ENCODE results near the gene NOTCH2.
"Not testable (repeated sequence)": the region's sequence is repeated elsewhere in the genome, so short reads cannot be mapped to it uniquely, and the experiment has no call there.

The NOTCH2 gene

GRCh38 chr1:120069920-120070214, 405 bp upstream of the NOTCH2 start:
- DNase-seq (ENCODE audit: low read depth in 2 of 3, low spot score in 2 of 3), result not testable (repeated sequence)

- not testable (repeated sequence) for DNase-seq (ENCODE audit: low read depth in 2 of 3, low spot score in 2 of 3)
Measured at GRCh38 chr1:120068683-120069066, 787 bp downstream of the NOTCH2 start.

- not testable (repeated sequence) for DNase-seq (ENCODE audit: low read depth in 2 of 3, low spot score in 2 of 3)
Measured at GRCh38 chr1:120048208-120048607, 21.3 kb downstream of the NOTCH2 start.

- DNase-seq (ENCODE audit: low read depth in 2 of 3, low spot score in 2 of 3), result not testable (repeated sequence)
Measured at GRCh38 chr1:120041771-120042170, 27.7 kb downstream of the NOTCH2 start.

- not testable (repeated sequence) for DNase-seq (ENCODE audit: low read depth in 2 of 3, low spot score in 2 of 3)
Measured at GRCh38 chr1:120032253-120032652, 37.2 kb downstream of the NOTCH2 start.

GRCh38 chr1:120023791-120024190, 45.7 kb downstream of the NOTCH2 start:
- not testable (repeated sequence) for DNase-seq (ENCODE audit: low read depth in 2 of 3, low spot score in 2 of 3)

- not testable (repeated sequence) for DNase-seq (ENCODE audit: low read depth in 2 of 3, low spot score in 2 of 3)
Measured at GRCh38 chr1:120014978-120015377, 54.5 kb downstream of the NOTCH2 start.

GRCh38 chr1:120008320-120008719, 61.1 kb downstream of the NOTCH2 start:
- not testable (repeated sequence) for DNase-seq (ENCODE audit: low read depth in 2 of 3, low spot score in 2 of 3)

- not testable (repeated sequence) for DNase-seq (ENCODE audit: low read depth in 2 of 3, low spot score in 2 of 3)
Measured at GRCh38 chr1:120007850-120008249, 61.6 kb downstream of the NOTCH2 start.

GRCh38 chr1:120001035-120001434, 68.4 kb downstream of the NOTCH2 start:
- DNase-seq (ENCODE audit: low read depth in 2 of 3, low spot score in 2 of 3), result not testable (repeated sequence)

- not testable (repeated sequence) for DNase-seq (ENCODE audit: low read depth in 2 of 3, low spot score in 2 of 3)
Measured at GRCh38 chr1:119996731-119997312, 72.6 kb downstream of the NOTCH2 start.

GRCh38 chr1:119995975-119996374, 73.5 kb downstream of the NOTCH2 start:
- not testable (repeated sequence) for DNase-seq (ENCODE audit: low read depth in 2 of 3, low spot score in 2 of 3)

- DNase-seq (ENCODE audit: low read depth in 2 of 3, low spot score in 2 of 3), result no peak
Measured at GRCh38 chr1:119988306-119989062, 81.0 kb downstream of the NOTCH2 start.

- DNase-seq (ENCODE audit: low read depth in 2 of 3, low spot score in 2 of 3), result no peak
Measured at GRCh38 chr1:119987686-119988085, 81.8 kb downstream of the NOTCH2 start.

GRCh38 chr1:119987112-119987511, 82.3 kb downstream of the NOTCH2 start:
- DNase-seq (ENCODE audit: low read depth in 2 of 3, low spot score in 2 of 3), result no peak

GRCh38 chr1:119986007-119986497, 83.4 kb downstream of the NOTCH2 start:
- DNase-seq (ENCODE audit: low read depth in 2 of 3, low spot score in 2 of 3), result no peak

GRCh38 chr1:119984771-119985170, 84.7 kb downstream of the NOTCH2 start:
- no peak for DNase-seq (ENCODE audit: low read depth in 2 of 3, low spot score in 2 of 3)

- DNase-seq (ENCODE audit: low read depth in 2 of 3, low spot score in 2 of 3), result no peak
Measured at GRCh38 chr1:119981986-119982815, 87.3 kb downstream of the NOTCH2 start.

GRCh38 chr1:119981496-119981895, 88.0 kb downstream of the NOTCH2 start:
- DNase-seq (ENCODE audit: low read depth in 2 of 3, low spot score in 2 of 3), result no peak

- no peak for DNase-seq (ENCODE audit: low read depth in 2 of 3, low spot score in 2 of 3)
Measured at GRCh38 chr1:119978018-119978505, 91.4 kb downstream of the NOTCH2 start.

- not testable (repeated sequence) for DNase-seq (ENCODE audit: low read depth in 2 of 3, low spot score in 2 of 3)
Measured at GRCh38 chr1:119977113-119977736, 92.2 kb downstream of the NOTCH2 start.

Measured in activated CD8-positive, alpha-beta memory T cell treated with anti-CD3 and anti-CD28 coated beads for 48 hours (primary cell).